Measurements from ENCODE around the gene ATF5. TPM values are rescaled to one million over a fixed set of nuclear protein-coding genes. Genes with fewer than 3 reads are reported as not detected.
"Not testable (repeated sequence)": the region's sequence is repeated elsewhere in the genome, so short reads cannot be mapped to it uniquely, and the experiment has no call there.

ATF5 gene
- total RNA-seq, 2 experiments from 2014 or later, result 7.1 to 9.3 TPM

DNA sequence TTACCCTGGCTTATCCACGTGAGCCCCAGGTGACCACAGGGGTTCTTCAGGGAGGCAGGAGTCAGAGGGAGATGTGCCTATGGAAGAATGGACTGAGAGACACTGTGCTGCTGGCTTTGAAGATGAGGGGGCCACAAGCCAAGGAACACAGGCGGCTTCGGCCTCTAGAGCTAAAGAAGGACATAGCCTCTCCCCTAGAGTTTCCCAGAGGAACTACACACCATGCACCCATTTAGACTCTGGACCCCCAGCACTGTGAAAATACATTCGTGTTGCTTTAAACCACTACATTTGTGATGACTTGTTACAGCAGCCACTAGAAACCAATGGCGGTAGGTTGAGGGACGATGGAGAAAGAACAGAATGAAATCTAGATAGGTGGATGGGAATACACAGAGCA, 13.7 kb upstream of the ATF5 start:
- ChIA-PET POLR2A (no interaction called here), CTCF (interaction anchor here (1.1 to 1.3 kb wide), 2 partner anchors 16 to 46 kb away, joined by 3 to 5 read pairs; no protein-coding TSS in a partner anchor)
- H3K36me3 Mint-ChIP-seq (ENCODE audit: low read depth), result peaks cover 66% of the 10 kb centered on the region
- no peak overlapping the region for H3K4me3 Mint-ChIP-seq
- no peak for DNase-seq
- no peaks in the 10 kb centered on the region for H3K9me3 Mint-ChIP-seq (ENCODE audit: insufficient read depth)
- H3K27ac Mint-ChIP-seq, result no peak overlapping the region
- H3K4me1 Mint-ChIP-seq (ENCODE audit: low read depth), result peaks cover 37% of the 10 kb centered on the region
- ATAC-seq, result no peak
- no peaks in the 10 kb centered on the region for H3K27me3 Mint-ChIP-seq (ENCODE audit: low read depth)

DNA sequence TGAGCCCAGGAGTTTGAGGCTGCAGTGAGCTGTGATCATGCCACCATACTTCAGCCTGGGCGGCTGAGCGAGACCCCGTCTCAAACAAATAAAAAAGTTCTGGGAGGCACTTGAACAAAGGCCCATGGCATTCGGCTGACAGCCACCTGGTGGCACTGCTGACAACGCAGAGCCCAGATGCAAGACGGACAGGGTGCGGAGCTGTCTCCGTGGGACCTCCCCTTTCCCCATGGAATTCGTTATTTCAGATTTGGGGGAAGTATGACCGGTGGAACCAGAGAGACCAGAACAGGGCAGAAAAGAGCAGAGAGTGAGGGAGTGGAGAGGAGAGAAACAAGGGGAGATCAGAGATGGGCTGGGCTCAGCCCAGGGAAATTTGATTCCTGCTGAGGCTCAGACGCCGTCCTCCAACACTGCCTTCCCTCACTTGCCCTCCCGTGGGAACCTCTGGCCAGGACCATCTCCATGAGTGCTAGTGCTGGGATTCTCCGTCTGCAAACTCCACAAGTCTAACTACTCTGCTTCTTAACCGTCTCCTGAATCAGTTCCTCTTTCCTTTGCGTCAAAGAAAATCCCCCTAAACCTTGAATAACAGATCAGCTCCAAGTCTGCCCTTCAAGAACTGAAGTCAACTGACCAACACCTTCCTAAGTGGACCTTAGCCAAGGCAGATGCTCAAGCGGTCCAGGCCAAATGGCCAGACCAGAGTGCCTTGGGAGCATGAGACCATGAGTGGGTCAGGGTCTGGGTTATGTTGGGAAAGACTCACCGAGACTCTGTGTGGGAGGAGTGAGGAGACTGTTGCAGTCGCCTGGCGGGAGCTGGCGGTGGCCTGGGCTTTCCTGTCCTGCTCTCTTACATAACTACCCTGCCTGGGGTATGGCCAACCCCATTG, 11.9 kb upstream of the ATF5 start:
- H3K36me3 Mint-ChIP-seq (ENCODE audit: low read depth), result peaks cover 71% of the 10 kb centered on the region
- ATAC-seq (no peak), DNase-seq (no peak)
- ChIA-PET POLR2A (interaction anchor here (0.8 to 1.0 kb wide), 2 partner anchors 11 to 13 kb away, joined by 3 to 4 read pairs; no protein-coding TSS in a partner anchor), CTCF (interaction anchor here (0.7 kb wide), 1 partner anchor 240 kb away, joined by 3 read pairs; the partner anchor contains the start of gene PRMT1)
- no peak overlapping the region for H3K27ac Mint-ChIP-seq
- H3K4me3 Mint-ChIP-seq, result no peak overlapping the region
- peaks cover 41% of the 10 kb centered on the region for H3K4me1 Mint-ChIP-seq (ENCODE audit: low read depth)
- no peaks in the 10 kb centered on the region for H3K9me3 Mint-ChIP-seq (ENCODE audit: insufficient read depth)
- no peaks in the 10 kb centered on the region for H3K27me3 Mint-ChIP-seq (ENCODE audit: low read depth)

DNA sequence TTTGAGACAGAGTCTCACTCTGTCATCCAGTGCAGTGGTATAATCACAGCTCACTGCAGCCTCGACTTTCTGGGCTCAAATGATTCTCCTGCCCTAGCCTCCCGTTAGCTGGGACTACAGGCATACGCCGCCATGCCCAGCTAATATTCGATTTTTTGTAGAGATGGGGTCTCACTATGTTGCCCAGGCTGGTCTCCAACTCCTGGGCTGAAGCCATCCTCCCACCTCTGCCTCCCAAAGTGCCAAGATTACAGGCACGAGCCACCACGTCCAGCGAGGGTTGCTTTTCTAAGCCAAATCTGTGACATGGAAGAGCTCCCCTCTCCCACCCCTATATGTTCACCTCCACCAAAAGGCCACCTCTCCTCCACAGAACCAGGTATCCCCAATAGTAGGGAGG, 10.9 kb upstream of the ATF5 start:
- H3K9me3 Mint-ChIP-seq (ENCODE audit: insufficient read depth), result no peaks in the 10 kb centered on the region

DNA sequence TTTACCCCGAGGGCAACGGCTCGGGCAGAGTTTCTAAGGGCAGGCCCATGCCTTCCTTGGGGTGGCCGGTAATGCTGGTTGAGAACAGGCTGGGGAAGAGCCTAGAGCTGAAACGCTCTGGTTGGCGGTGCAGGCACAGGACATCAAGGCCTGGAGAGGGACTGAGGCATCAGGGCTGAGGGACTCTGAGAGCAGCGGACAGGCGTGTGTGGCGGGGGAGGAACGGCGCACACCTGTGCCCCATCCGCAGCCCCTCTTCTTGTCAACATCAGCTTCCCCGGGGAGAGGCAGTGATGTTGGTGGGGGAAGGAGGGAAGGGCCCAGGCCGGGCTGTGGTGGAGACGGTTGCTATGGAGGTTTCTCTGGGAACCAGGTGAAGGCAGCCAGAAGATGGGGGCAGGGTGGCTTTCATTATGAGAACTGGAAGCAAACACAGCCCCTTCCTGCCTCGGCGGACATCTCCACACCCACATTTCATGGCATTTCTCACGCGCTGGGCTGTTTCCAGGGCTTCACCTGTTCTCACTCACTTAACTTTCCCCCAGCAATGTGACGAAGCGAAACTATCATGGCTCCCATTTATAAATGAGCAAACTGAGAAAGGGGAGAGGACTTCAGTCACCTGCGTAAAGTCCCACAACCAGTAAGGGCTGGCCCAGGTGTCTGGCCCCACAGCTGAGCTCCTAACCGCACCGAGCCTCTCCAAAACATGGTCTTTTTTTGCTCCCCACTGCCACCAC, 8.2 kb upstream of the ATF5 start:
- peak overlapping the region; percentile 20 for H3K27ac Mint-ChIP-seq

More for the DNA sequence above, 10.9 kb upstream of the ATF5 start:
- Mint-ChIP-seq H3K27me3 (ENCODE audit: low read depth) (no peaks in the 10 kb centered on the region), H3K4me1 (ENCODE audit: low read depth) (peaks cover 39% of the 10 kb centered on the region), H3K36me3 (ENCODE audit: low read depth) (peaks cover 68% of the 10 kb centered on the region), H3K27ac (no peak overlapping the region), H3K4me3 (no peak overlapping the region)
- DNase-seq, result no peak
- ChIA-PET CTCF (interaction anchor here (1.7 kb wide), 1 partner anchor 10 kb away, joined by 4 read pairs; no protein-coding TSS in a partner anchor), POLR2A (interaction anchor here (1.0 kb wide), 1 partner anchor 10 kb away, joined by 4 read pairs; no protein-coding TSS in a partner anchor)
- no peak for ATAC-seq

DNA sequence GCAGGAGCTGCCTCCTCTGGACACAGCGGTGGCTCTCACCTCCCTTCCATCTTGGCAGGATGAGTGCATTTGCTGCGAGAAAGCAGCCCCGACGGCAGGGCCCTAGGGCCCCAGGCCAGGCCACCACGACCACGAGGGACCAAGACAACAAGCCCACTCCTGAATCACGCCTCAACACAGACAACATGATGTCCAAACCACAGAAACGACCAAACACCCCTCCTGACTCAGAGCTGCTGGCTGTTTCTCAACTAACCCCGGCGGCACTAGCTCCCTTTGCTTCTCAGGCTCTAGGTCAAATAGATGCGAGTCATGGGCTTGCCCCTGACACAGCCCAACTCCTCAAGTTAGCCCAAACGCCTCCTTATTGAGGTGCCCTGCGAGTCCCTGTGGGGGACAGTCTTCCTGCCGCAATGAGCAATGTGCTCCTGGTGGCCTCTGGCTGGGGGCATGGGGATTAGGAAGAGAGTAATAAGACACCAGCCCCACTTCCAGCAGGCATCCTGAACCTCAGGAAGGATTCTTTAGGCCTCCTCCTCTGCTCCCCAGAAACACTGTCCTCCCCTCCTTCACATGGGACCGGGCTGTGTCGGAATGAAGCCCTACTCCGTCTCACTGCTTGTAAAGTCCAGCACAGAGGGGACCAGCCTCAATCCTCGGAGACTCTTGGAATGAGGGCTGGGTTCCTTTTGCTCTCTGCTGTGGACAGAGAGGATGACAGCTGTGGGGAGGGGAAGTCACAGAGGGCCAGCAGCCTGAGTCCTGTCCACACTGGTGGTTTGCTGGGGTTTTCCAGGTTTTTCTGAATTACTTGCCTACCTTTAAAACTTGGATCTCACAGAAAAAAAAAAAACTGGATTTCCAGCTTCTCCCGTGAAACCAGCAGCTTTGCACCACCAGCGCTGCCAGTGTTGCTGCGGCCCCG, 6.9 kb upstream of the ATF5 start:
- ATAC-seq, result no peak
- Mint-ChIP-seq H3K36me3 (ENCODE audit: low read depth) (peaks cover 59% of the 10 kb centered on the region), H3K27me3 (ENCODE audit: low read depth) (no peaks in the 10 kb centered on the region), H3K27ac (peak overlapping the region; percentile 16), H3K4me3 (no peak overlapping the region), H3K4me1 (ENCODE audit: low read depth) (peaks cover 37% of the 10 kb centered on the region), H3K9me3 (ENCODE audit: insufficient read depth) (no peaks in the 10 kb centered on the region)
- no peak for DNase-seq
- ChIA-PET CTCF (no interaction called here), POLR2A (no interaction called here)

More for the DNA sequence above, 8.2 kb upstream of the ATF5 start:
- ChIA-PET POLR2A (interaction anchor here (0.7 kb wide), 1 partner anchor 10 kb away, joined by 3 read pairs; no protein-coding TSS in a partner anchor), CTCF (no interaction called here)
- Mint-ChIP-seq H3K9me3 (ENCODE audit: insufficient read depth) (no peaks in the 10 kb centered on the region), H3K4me1 (ENCODE audit: low read depth) (peaks cover 35% of the 10 kb centered on the region), H3K36me3 (ENCODE audit: low read depth) (peaks cover 59% of the 10 kb centered on the region), H3K27me3 (ENCODE audit: low read depth) (no peaks in the 10 kb centered on the region), H3K4me3 (no peak overlapping the region)
- no peak for ATAC-seq
- DNase-seq, result no peak

DNA sequence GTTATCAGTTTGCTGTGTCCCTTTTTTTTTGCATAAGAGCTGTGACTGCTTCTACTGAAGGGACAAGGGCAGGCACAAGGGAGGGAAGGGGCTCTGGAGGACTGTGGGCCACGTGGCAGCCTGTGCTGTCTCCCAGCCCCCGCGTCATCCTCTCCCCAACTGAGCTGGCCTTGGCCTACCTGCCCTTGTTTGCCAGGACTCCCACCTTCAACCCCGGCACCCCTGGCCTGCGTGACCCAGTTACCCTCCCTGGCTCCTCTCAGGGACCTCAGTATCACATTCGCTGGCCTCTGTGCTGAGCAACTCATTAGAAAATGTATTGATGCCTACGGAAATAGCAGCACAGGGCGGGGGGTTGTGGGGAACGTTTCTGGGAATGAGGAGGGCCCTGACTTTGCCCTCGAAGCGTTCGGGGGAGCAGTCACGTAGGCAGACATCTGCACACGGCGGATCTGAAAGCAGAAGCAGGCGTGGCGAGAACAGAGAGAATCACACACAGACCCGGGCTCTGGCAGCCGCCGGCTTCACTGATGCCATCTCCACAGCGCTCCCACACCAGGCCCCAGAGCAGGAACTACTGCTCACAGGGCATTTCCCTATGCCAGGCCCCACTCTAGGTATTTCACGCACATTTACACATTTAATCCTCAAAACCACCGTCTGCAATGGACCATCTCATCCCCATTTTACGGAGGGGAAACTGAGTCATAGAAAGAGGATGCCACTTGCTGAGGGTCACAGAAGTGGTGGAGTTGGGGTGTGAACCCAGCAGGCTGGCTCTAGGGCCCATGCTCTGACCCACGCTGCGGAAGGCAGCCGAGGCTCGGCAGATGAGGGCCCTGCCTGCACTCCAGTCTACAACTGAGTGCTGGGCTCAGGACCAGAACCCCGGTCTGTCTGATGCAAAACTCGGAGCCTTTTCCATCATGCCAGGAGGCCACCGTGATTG, 5.7 kb upstream of the ATF5 start:
- ChIA-PET POLR2A (interaction anchor here (0.6 kb wide), 2 partner anchors 12 to 415 kb away, joined by 3 to 4 read pairs; no protein-coding TSS in a partner anchor), CTCF (no interaction called here)
- Mint-ChIP-seq H3K4me1 (ENCODE audit: low read depth) (peaks cover 45% of the 10 kb centered on the region), H3K27ac (no peak overlapping the region), H3K4me3 (no peak overlapping the region), H3K9me3 (ENCODE audit: insufficient read depth) (no peaks in the 10 kb centered on the region), H3K36me3 (ENCODE audit: low read depth) (peaks cover 62% of the 10 kb centered on the region), H3K27me3 (ENCODE audit: low read depth) (no peaks in the 10 kb centered on the region)
- no peak for ATAC-seq
- no peak for DNase-seq

DNA sequence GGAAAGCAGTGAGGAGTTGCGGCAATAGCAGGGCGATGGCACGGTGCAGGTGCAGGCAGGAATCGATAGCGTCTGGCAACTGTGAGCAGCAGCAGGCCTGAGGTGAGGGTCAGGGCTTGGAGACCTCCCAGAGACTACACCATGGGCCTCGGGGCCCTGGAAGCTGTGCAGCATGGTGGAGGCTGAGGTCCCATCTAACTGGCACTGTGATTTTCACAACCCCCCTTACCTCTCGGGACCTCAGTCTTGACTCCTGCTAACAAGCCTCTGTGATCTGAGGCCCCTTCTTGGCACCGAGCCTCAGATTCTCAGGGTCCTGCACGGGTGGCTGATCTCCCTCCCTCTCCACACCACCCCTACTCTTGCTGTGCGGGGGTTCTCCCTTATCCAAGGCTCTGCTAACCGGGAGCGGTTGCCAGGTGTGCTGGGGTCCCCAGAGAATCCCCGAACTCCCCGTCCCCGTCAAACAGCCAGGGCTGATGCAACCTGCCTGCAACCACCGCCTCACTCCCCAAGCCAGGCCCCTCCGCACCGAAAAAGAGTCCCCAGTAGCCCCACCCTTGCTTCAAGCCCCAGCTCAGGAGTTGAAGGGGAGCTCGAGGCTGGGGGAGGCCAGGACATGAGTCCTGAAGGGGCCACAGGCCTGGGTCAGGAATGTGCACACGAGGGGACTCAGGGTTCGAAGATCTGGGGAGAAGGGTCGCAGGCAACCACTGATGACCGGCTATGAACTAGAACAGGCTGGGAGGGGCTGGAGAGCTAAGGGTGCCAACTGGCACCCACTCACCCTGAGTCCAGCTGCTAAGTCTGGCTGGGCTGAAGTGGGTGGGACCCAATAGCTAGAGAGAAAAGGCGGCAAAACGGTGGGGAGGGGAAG, 4.8 kb upstream of the ATF5 start:
- no peaks in the 10 kb centered on the region for H3K9me3 Mint-ChIP-seq (ENCODE audit: insufficient read depth)
- H3K4me3 Mint-ChIP-seq, result no peak overlapping the region
- H3K27me3 Mint-ChIP-seq (ENCODE audit: low read depth), result no peaks in the 10 kb centered on the region
- POLR2A ChIA-PET, result no interaction called here
- H3K36me3 Mint-ChIP-seq (ENCODE audit: low read depth), result peaks cover 64% of the 10 kb centered on the region
- ATAC-seq (no peak), DNase-seq (no peak)
- no peak overlapping the region for H3K27ac Mint-ChIP-seq
- CTCF ChIA-PET, result no interaction called here
- peaks cover 50% of the 10 kb centered on the region for H3K4me1 Mint-ChIP-seq (ENCODE audit: low read depth)

DNA sequence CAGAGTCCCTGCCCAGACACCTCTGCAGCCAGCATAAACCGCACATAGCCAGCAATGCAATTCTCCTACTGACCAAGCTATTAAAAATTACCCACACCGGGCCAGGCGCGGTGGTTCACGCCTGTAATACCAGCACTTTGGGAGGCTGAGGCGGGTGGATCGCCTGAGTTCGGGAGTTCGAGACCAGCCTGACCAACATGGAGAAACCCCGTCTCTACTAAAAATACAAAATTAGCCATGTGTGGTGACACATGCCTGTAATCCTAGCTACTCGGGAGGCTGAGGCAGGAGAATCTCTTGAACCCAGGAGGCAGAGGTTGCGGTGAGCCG, 4.2 kb upstream of the ATF5 start:
- ATAC-seq; DNase-seq; H3K27me3 Mint-ChIP-seq (ENCODE audit: low read depth); H3K27ac Mint-ChIP-seq; H3K9me3 Mint-ChIP-seq (ENCODE audit: insufficient read depth); H3K4me3 Mint-ChIP-seq; POLR2A ChIA-PET; CTCF ChIA-PET: not testable (repeated sequence)
- Mint-ChIP-seq H3K4me1 (ENCODE audit: low read depth) (peaks cover 53% of the 10 kb centered on the region), H3K36me3 (ENCODE audit: low read depth) (peaks cover 66% of the 10 kb centered on the region)

DNA sequence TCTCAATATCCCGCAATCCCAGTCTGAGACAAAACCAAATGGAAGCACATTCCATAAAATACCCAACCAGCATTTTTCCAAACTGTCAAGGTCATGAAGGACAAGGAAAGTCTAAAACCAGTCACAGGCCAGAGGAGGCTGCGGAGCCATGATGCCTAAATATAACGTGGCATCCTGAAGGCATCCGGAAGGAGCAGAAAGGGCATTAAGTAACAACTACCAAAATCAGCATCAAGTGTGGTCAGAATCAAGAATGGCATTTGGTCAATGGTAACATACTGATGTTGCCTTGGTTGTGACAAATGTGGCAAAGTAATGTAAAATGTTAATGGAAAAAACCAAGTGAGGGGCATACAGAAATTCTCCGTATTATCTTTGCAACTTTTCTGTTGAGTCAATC, 3.5 kb upstream of the ATF5 start:
- Mint-ChIP-seq H3K27me3 (ENCODE audit: low read depth) (no peaks in the 10 kb centered on the region), H3K27ac (no peak overlapping the region), H3K4me1 (ENCODE audit: low read depth) (peaks cover 57% of the 10 kb centered on the region), H3K36me3 (ENCODE audit: low read depth) (peaks cover 66% of the 10 kb centered on the region), H3K4me3 (no peak overlapping the region), H3K9me3 (ENCODE audit: insufficient read depth) (no peaks in the 10 kb centered on the region)
- DNase-seq, result no peak
- ATAC-seq, result no peak
- ChIA-PET CTCF (no interaction called here), POLR2A (no interaction called here)

DNA sequence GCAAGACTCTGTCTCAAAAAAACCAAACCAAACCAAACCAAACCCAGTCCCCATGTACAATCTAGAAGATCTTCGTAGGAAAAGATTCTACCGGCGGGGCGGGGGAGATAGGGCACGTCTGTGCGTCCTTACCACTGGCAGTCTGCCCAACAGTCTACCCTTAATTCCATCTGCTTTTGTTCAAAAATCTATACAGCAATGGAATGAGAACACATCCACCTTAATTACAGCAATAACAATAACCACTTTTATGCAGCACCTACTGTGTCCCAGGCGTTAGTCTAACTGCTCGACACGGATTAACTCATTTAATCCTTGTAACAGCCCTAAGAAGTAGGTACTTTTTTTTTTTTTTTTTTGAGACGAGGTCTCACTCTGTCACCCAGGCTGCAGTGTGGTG, 2.5 kb upstream of the ATF5 start:
- no peaks in the 10 kb centered on the region for H3K27me3 Mint-ChIP-seq (ENCODE audit: low read depth)
- H3K9me3 Mint-ChIP-seq (ENCODE audit: insufficient read depth), result no peaks in the 10 kb centered on the region
- H3K4me1 Mint-ChIP-seq (ENCODE audit: low read depth), result peaks cover 58% of the 10 kb centered on the region
- H3K27ac Mint-ChIP-seq, result no peak overlapping the region
- ChIA-PET POLR2A (interaction anchor here (0.7 to 1.4 kb wide), 2 partner anchors 29 to 50 kb away, joined by 3 read pairs; no protein-coding TSS in a partner anchor), CTCF (interaction anchor here (0.7 kb wide), 1 partner anchor 210 kb away, joined by 4 read pairs; no protein-coding TSS in a partner anchor)
- no peak overlapping the region for H3K4me3 Mint-ChIP-seq
- ATAC-seq (no peak), DNase-seq (no peak)
- H3K36me3 Mint-ChIP-seq (ENCODE audit: low read depth), result peaks cover 63% of the 10 kb centered on the region

Measured in activated CD8-positive, alpha-beta T cell treated with anti-CD3 and anti-CD28 coated beads, Interleukin-2, amount 10 ng/mL, durations not matched to agents 7 days and 5 days (primary cell).